ENCODE results near the gene SERPINA4.

Gene SERPINA4

GRCh38 chr14:94588311-94588710 is 27.1 kb downstream of the SERPINA4 start:
- no peak overlapping the region for H3K9ac ChIP-seq (ENCODE audit: low read depth, low read length)

DNA sequence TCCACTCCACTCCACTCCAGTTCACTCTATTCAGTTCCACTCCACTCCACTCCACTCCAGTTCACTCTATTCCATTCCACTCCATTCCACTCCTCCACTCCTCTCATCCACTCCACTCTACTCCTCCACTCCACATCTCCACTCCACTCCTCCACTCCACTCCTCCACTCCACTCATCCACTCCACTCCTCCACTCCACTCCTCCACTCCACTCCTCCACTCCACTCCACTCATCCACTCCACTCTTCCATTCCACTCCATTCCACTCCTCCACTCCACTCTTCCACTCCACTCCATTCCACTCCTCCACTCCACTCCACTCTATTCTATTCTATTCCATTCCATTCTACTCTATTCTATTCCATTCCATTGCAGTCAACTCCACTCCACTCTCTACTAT is 29.8 kb downstream of the SERPINA4 start:
- Histone ChIP-seq H3K4me1 (ENCODE audit: control insufficient read depth, insufficient read depth, low read length) (no peaks in the 10 kb centered on the region), H3K4me3 (ENCODE audit: low read depth, low read length) (no peak overlapping the region), H3K27me3 (ENCODE audit: control insufficient read depth, insufficient read depth, low read length) (no peaks in the 10 kb centered on the region), H3K9me3 (ENCODE audit: control insufficient read depth, insufficient read depth, low read length) (no peaks in the 10 kb centered on the region), H3K36me3 (ENCODE audit: control insufficient read depth, insufficient read depth, low read length) (no peaks in the 10 kb centered on the region), H3K9ac (ENCODE audit: low read depth, low read length) (no peak overlapping the region)

More at GRCh38 chr14:94588311-94588710, 27.1 kb downstream of the SERPINA4 start:
- H3K4me1 ChIP-seq (ENCODE audit: control insufficient read depth, insufficient read depth, low read length), result no peaks in the 10 kb centered on the region
- peaks cover 5% of the 10 kb centered on the region for H3K9me3 ChIP-seq (ENCODE audit: control insufficient read depth, insufficient read depth, low read length)
- no peaks in the 10 kb centered on the region for H3K36me3 ChIP-seq (ENCODE audit: control insufficient read depth, insufficient read depth, low read length)
- no peak overlapping the region for H3K4me3 ChIP-seq (ENCODE audit: low read depth, low read length)
- H3K27me3 ChIP-seq (ENCODE audit: control insufficient read depth, insufficient read depth, low read length), result no peaks in the 10 kb centered on the region

DNA sequence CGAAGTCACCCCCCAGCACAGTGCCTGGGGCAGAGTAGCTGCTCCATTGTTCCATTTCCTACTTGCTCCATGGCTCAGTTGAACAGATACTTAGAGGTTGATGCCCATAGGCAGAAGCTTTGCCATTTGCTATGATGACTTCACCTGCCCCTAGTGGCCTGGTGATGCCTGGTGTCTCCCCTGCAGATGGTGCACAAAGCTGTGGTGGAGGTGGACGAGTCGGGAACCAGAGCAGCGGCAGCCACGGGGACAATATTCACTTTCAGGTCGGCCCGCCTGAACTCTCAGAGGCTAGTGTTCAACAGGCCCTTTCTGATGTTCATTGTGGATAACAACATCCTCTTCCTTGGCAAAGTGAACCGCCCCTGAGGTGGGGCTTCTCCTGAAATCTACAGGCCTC is 30.6 kb downstream of the SERPINA4 start:
- H3K27me3 ChIP-seq (ENCODE audit: control insufficient read depth, insufficient read depth, low read length), result no peaks in the 10 kb centered on the region
- no peaks in the 10 kb centered on the region for H3K4me1 ChIP-seq (ENCODE audit: control insufficient read depth, insufficient read depth, low read length)

DNA sequence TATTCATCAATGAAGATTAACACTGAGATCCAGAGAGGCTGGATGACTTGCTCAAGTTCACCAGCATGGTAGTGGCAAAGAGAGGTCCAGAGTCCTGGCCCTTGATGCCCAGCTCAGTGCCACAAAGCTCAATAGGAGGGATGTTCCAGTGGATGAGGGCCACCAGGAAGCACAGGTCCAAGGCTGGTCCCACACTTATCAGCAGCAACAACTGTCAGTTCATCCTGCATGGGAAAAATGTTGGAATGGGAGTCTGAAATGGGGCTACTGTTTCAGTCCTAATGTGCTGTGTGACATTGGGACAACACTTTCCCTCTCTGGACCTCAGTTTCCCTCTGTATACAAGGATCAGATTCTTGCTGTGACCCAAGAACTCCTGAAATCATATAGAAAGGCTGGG is 31.2 kb downstream of the SERPINA4 start:
- Histone ChIP-seq H3K9me3 (ENCODE audit: control insufficient read depth, insufficient read depth, low read length) (no peaks in the 10 kb centered on the region), H3K36me3 (ENCODE audit: control insufficient read depth, insufficient read depth, low read length) (no peaks in the 10 kb centered on the region), H3K4me1 (ENCODE audit: control insufficient read depth, insufficient read depth, low read length) (no peaks in the 10 kb centered on the region), H3K27me3 (ENCODE audit: control insufficient read depth, insufficient read depth, low read length) (no peaks in the 10 kb centered on the region), H3K9ac (ENCODE audit: low read depth, low read length) (no peak overlapping the region), H3K4me3 (ENCODE audit: low read depth, low read length) (no peak overlapping the region)

More for the DNA sequence above, 30.6 kb downstream of the SERPINA4 start:
- no peaks in the 10 kb centered on the region for H3K9me3 ChIP-seq (ENCODE audit: control insufficient read depth, insufficient read depth, low read length)
- H3K4me3 ChIP-seq (ENCODE audit: low read depth, low read length), result no peak overlapping the region
- no peak overlapping the region for H3K9ac ChIP-seq (ENCODE audit: low read depth, low read length)
- H3K36me3 ChIP-seq (ENCODE audit: control insufficient read depth, insufficient read depth, low read length), result no peaks in the 10 kb centered on the region

DNA sequence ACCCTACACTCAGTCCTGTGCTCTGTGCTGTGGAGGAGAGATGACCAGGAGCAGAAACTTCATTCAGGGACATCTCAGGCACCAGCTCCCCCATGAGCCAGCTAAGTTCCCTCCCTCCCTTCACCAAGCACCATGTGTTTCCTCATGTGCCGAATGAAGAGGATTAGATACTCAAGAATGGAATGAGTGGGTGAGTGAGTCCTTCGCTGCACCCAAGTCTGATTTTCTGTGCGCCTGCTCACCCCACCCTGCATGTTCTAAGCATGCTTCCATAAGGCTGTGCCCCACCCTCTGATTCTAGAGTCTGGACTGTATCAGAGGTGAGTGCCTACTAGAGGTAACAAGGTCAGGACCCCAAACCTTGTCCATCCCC is 32.1 kb downstream of the SERPINA4 start:
- H3K9ac ChIP-seq (ENCODE audit: low read depth, low read length), result no peak overlapping the region
- H3K4me1 ChIP-seq (ENCODE audit: control insufficient read depth, insufficient read depth, low read length), result no peaks in the 10 kb centered on the region
- no peaks in the 10 kb centered on the region for H3K27me3 ChIP-seq (ENCODE audit: control insufficient read depth, insufficient read depth, low read length)
- H3K36me3 ChIP-seq (ENCODE audit: control insufficient read depth, insufficient read depth, low read length), result no peaks in the 10 kb centered on the region
- no peaks in the 10 kb centered on the region for H3K9me3 ChIP-seq (ENCODE audit: control insufficient read depth, insufficient read depth, low read length)
- H3K4me3 ChIP-seq (ENCODE audit: low read depth, low read length), result no peak overlapping the region

DNA sequence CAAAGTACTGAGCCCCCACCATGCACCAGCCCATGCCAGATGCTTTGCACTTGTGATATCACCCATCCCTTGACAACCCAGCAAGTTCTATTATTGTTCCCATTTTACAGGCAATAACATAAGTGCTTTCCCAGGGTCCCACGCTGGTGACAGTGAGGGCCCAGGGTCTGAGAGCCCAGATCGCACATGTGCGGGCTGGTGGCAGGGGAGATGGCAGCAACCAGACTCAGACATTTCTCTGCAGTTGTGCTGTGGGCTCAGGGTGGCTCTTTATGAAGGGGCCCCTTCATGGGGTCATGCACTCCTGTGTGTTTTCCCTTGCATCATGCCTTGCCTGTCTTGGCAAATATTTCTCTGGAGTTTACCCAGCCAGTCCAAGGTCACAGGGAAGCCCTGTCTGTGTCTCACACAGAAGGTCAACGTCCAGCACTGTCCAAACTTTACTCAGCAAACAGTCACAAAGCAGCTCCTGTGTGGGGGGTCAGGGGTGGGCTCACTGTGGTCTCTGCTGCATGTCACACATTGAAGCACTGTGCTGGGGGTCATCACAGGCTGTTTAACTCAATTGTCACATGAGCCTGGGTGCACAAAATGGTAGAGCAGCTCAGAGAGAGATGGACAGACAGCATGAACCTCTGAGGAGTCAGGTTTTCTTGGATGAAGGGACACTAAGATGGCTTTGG is 32.6 kb downstream of the SERPINA4 start:
- Histone ChIP-seq H3K9ac (ENCODE audit: low read depth, low read length) (no peak overlapping the region), H3K4me3 (ENCODE audit: low read depth, low read length) (no peak overlapping the region), H3K27me3 (ENCODE audit: control insufficient read depth, insufficient read depth, low read length) (no peaks in the 10 kb centered on the region), H3K36me3 (ENCODE audit: control insufficient read depth, insufficient read depth, low read length) (no peaks in the 10 kb centered on the region), H3K4me1 (ENCODE audit: control insufficient read depth, insufficient read depth, low read length) (peaks cover 2% of the 10 kb centered on the region), H3K9me3 (ENCODE audit: control insufficient read depth, insufficient read depth, low read length) (no peaks in the 10 kb centered on the region)

GRCh38 chr14:94594441-94594840 is 33.2 kb downstream of the SERPINA4 start:
- no peaks in the 10 kb centered on the region for H3K27me3 ChIP-seq (ENCODE audit: control insufficient read depth, insufficient read depth, low read length)
- H3K9me3 ChIP-seq (ENCODE audit: control insufficient read depth, insufficient read depth, low read length), result no peaks in the 10 kb centered on the region
- H3K4me1 ChIP-seq (ENCODE audit: control insufficient read depth, insufficient read depth, low read length), result peaks cover 4% of the 10 kb centered on the region
- no peaks in the 10 kb centered on the region for H3K36me3 ChIP-seq (ENCODE audit: control insufficient read depth, insufficient read depth, low read length)
- no peak overlapping the region for H3K4me3 ChIP-seq (ENCODE audit: low read depth, low read length)
- H3K9ac ChIP-seq (ENCODE audit: low read depth, low read length), result no peak overlapping the region

- no peaks in the 10 kb centered on the region for H3K9me3 ChIP-seq (ENCODE audit: control insufficient read depth, insufficient read depth, low read length)
Observed at GRCh38 chr14:94595912-94596311, 34.7 kb downstream of the SERPINA4 start.

DNA sequence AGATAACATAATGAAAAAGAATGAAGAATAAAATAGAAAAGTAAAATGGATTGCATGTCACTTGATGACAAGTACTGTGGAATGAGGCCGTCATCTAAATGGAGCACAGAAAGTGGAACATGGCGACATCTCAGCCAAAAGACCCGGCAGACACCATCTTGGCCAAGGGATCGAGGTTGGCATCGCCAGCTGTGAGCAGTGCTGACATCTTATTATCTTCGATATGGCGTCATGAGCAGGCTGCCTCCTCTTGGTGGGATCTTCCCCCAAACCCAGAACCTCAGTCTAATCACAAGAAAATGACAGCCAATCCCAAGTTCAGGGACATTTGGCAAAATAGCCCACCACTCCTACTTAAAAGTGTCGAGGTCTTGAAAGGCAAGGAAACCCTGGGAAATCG is 35.1 kb downstream of the SERPINA4 start:
- no peaks in the 10 kb centered on the region for H3K27me3 ChIP-seq (ENCODE audit: control insufficient read depth, insufficient read depth, low read length)
- H3K9ac ChIP-seq (ENCODE audit: low read depth, low read length), result no peak overlapping the region
- no peak overlapping the region for H3K4me3 ChIP-seq (ENCODE audit: low read depth, low read length)

More at GRCh38 chr14:94595912-94596311, 34.7 kb downstream of the SERPINA4 start:
- Histone ChIP-seq H3K27me3 (ENCODE audit: control insufficient read depth, insufficient read depth, low read length) (no peaks in the 10 kb centered on the region), H3K9ac (ENCODE audit: low read depth, low read length) (no peak overlapping the region), H3K4me3 (ENCODE audit: low read depth, low read length) (no peak overlapping the region), H3K36me3 (ENCODE audit: control insufficient read depth, insufficient read depth, low read length) (no peaks in the 10 kb centered on the region), H3K4me1 (ENCODE audit: control insufficient read depth, insufficient read depth, low read length) (peaks cover 4% of the 10 kb centered on the region)

DNA sequence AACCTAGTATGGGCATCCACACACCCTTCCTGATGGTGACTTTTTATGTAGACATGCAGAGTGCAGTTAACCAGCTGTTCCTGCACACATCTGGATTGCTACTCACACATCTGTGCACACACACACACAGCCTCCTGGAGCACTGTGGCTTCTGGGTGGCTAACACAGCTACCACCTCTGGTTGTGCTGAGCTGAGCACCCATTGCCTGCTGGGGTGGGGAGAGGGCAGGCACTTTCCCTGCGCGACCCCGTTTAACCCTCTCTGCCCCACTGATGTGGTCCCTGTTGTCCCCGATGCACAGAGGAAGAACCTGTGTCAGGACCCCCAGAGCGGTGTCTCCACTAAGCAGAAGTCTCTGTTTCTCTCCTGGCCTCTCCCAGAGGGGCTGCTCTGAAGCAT is 36.5 kb downstream of the SERPINA4 start:
- Histone ChIP-seq H3K9ac (ENCODE audit: low read depth, low read length) (no peak overlapping the region), H3K4me3 (ENCODE audit: low read depth, low read length) (no peak overlapping the region), H3K9me3 (ENCODE audit: control insufficient read depth, insufficient read depth, low read length) (no peaks in the 10 kb centered on the region), H3K36me3 (ENCODE audit: control insufficient read depth, insufficient read depth, low read length) (no peaks in the 10 kb centered on the region), H3K27me3 (ENCODE audit: control insufficient read depth, insufficient read depth, low read length) (no peaks in the 10 kb centered on the region), H3K4me1 (ENCODE audit: control insufficient read depth, insufficient read depth, low read length) (peaks cover 4% of the 10 kb centered on the region)

More for the DNA sequence above, 35.1 kb downstream of the SERPINA4 start:
- Histone ChIP-seq H3K9me3 (ENCODE audit: control insufficient read depth, insufficient read depth, low read length) (no peaks in the 10 kb centered on the region), H3K4me1 (ENCODE audit: control insufficient read depth, insufficient read depth, low read length) (peaks cover 4% of the 10 kb centered on the region), H3K36me3 (ENCODE audit: control insufficient read depth, insufficient read depth, low read length) (no peaks in the 10 kb centered on the region)

- Histone ChIP-seq H3K9me3 (ENCODE audit: control insufficient read depth, insufficient read depth, low read length) (no peaks in the 10 kb centered on the region), H3K36me3 (ENCODE audit: control insufficient read depth, insufficient read depth, low read length) (no peaks in the 10 kb centered on the region), H3K9ac (ENCODE audit: low read depth, low read length) (no peak overlapping the region), H3K4me3 (ENCODE audit: low read depth, low read length) (no peak overlapping the region), H3K4me1 (ENCODE audit: control insufficient read depth, insufficient read depth, low read length) (peaks cover 4% of the 10 kb centered on the region), H3K27me3 (ENCODE audit: control insufficient read depth, insufficient read depth, low read length) (no peaks in the 10 kb centered on the region)
Observed at GRCh38 chr14:94598506-94598815, 37.2 kb downstream of the SERPINA4 start.

DNA sequence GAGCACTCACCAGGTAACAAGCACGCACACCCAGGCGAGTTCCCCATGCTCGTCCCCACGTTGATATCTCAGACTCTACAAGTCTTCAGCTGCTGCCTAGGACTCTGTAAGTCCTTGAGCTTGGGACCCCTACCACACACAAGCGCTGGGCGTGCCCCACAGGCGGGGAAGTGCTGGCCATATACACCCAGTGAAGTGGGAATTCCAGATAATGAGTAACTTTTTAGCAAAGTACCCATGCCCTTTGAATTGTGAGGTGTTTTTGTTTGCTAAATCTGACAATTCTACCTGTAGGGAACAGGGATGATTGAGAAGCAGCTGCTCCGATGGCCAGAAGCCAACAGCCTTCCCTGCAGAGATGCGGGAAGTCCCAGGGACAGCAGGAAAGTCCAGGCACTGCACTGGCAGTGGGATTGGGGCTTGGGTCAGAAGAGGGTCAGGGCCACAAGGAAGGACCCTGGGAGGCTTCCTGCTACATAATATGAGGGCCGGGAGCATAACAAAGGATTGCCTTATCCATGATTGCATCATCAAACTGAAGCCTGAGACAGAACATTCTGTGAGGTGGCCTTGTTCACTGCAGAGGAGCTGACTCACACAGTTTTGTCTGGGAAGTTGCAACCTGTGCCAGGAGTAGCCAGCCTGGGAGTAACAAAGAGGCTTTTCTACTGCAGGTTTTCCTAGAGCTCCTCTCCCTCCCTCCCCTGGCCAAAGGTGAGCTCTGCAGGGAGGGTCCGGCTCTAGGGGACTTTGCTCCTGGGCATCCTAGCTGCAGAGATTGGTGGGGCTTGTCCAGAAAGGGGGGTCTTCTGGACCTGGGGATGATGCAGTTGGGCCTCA is 37.8 kb downstream of the SERPINA4 start:
- Histone ChIP-seq H3K4me1 (ENCODE audit: control insufficient read depth, insufficient read depth, low read length) (peaks cover 4% of the 10 kb centered on the region), H3K9ac (ENCODE audit: low read depth, low read length) (no peak overlapping the region), H3K9me3 (ENCODE audit: control insufficient read depth, insufficient read depth, low read length) (no peaks in the 10 kb centered on the region), H3K4me3 (ENCODE audit: low read depth, low read length) (no peak overlapping the region), H3K36me3 (ENCODE audit: control insufficient read depth, insufficient read depth, low read length) (no peaks in the 10 kb centered on the region), H3K27me3 (ENCODE audit: control insufficient read depth, insufficient read depth, low read length) (no peaks in the 10 kb centered on the region)
